ENCODE data around the gene EIF3M.
"Not testable (repeated sequence)": the region's sequence is repeated elsewhere in the genome, so short reads cannot be mapped to it uniquely, and the experiment has no call there.

Gene EIF3M

GRCh38 chr11:32597921-32598320 lies 14.3 kb downstream of the EIF3M start:
- Mint-ChIP-seq H3K27me3 (ENCODE audit: low read depth, poor library complexity) (no peaks in the 10 kb centered on the region), H3K27ac (peak overlapping the region; percentile 14), H3K36me3 (ENCODE audit: low read depth) (peaks cover 67% of the 10 kb centered on the region), H3K9me3 (no peaks in the 10 kb centered on the region), H3K4me1 (peaks cover 26% of the 10 kb centered on the region), H3K4me3 (no peak overlapping the region)
- no peak for DNase-seq
- TF ChIP-seq CTCF (IDR thresholded peaks at IDR 0.05): no peak

- peak overlapping the region; percentile 43 for H3K27ac Mint-ChIP-seq
- no peak overlapping the region for H3K4me3 Mint-ChIP-seq
These were observed 19.2 kb downstream of the EIF3M start for GRCh38 chr11:32602657-32603415.

GRCh38 chr11:32606220-32606619 lies 22.6 kb downstream of the EIF3M start:
- Mint-ChIP-seq H3K9me3 (peaks cover 39% of the 10 kb centered on the region), H3K27ac (no peak overlapping the region), H3K4me1 (peaks cover 5% of the 10 kb centered on the region), H3K27me3 (ENCODE audit: low read depth, poor library complexity) (peaks cover 4% of the 10 kb centered on the region), H3K36me3 (ENCODE audit: low read depth) (peaks cover 83% of the 10 kb centered on the region), H3K4me3 (no peak overlapping the region)
- no peak for DNase-seq
- TF ChIP-seq CTCF (IDR thresholded peaks at IDR 0.05): no peak

More at GRCh38 chr11:32602657-32603415, 19.2 kb downstream of the EIF3M start:
- H3K36me3 Mint-ChIP-seq (ENCODE audit: low read depth): peaks cover 61% of the 10 kb centered on the region
- H3K27me3 Mint-ChIP-seq (ENCODE audit: low read depth, poor library complexity): no peaks in the 10 kb centered on the region
- no peak for TF ChIP-seq CTCF (IDR thresholded peaks at IDR 0.05)
- peaks cover 7% of the 10 kb centered on the region for H3K4me1 Mint-ChIP-seq
- peaks cover 7% of the 10 kb centered on the region for H3K9me3 Mint-ChIP-seq
- DNase-seq: no peak

- peaks cover 18% of the 10 kb centered on the region for H3K4me1 Mint-ChIP-seq
- peaks cover 39% of the 10 kb centered on the region for H3K9me3 Mint-ChIP-seq
- peaks cover 63% of the 10 kb centered on the region for H3K36me3 Mint-ChIP-seq (ENCODE audit: low read depth)
- H3K27ac Mint-ChIP-seq; H3K27me3 Mint-ChIP-seq (ENCODE audit: low read depth, poor library complexity); H3K4me3 Mint-ChIP-seq; DNase-seq: not testable (repeated sequence)
These were observed 25.2 kb downstream of the EIF3M start for GRCh38 chr11:32608826-32609225.

- TF ChIP-seq CTCF (IDR thresholded peaks at IDR 0.05): no peak
These were observed 27.2 kb downstream of the EIF3M start for GRCh38 chr11:32610797-32611352.

GRCh38 chr11:32613500-32614151 lies 30.0 kb downstream of the EIF3M start:
- H3K36me3 Mint-ChIP-seq (ENCODE audit: low read depth): peaks cover 24% of the 10 kb centered on the region
- peaks cover 24% of the 10 kb centered on the region for H3K9me3 Mint-ChIP-seq
- H3K27me3 Mint-ChIP-seq (ENCODE audit: low read depth, poor library complexity): peaks cover 3% of the 10 kb centered on the region
- no peak for DNase-seq
- H3K4me3 Mint-ChIP-seq: no peak overlapping the region
- no peak for TF ChIP-seq CTCF (IDR thresholded peaks at IDR 0.05)
- H3K27ac Mint-ChIP-seq: peak overlapping the region; percentile 1
- H3K4me1 Mint-ChIP-seq: peaks cover 27% of the 10 kb centered on the region

More at GRCh38 chr11:32610797-32611352, 27.2 kb downstream of the EIF3M start:
- H3K4me1 Mint-ChIP-seq: peaks cover 27% of the 10 kb centered on the region
- H3K27ac Mint-ChIP-seq: peak overlapping the region; percentile 37
- peaks cover 4% of the 10 kb centered on the region for H3K27me3 Mint-ChIP-seq (ENCODE audit: low read depth, poor library complexity)
- DNase-seq: no peak
- H3K36me3 Mint-ChIP-seq (ENCODE audit: low read depth): peaks cover 46% of the 10 kb centered on the region
- no peak overlapping the region for H3K4me3 Mint-ChIP-seq
- peaks cover 39% of the 10 kb centered on the region for H3K9me3 Mint-ChIP-seq
